Liver (tissue), 9 donors: ENCODE results near the gene EFCAB11. TPM values are rescaled to one million over a fixed set of nuclear protein-coding genes. Genes with fewer than 3 reads are reported as not detected.

Experiments used
- DNase-seq: peaks from one replicate; pipeline ENCODE4 v3.0.0-alpha.2; 2017; ENCODE audit warnings: low spot score
- H3K27ac ChIP-seq, 2 donors: one replicate each; pipeline ENCODE4 v1.7.0; 2013; ENCODE audit warnings: inconsistent platforms in 2 of 2, low read length in 2 of 2, control low read depth in 1 of 2, low read depth in 1 of 2, mild to moderate bottlenecking in 1 of 2
- H3K27me3 ChIP-seq, 4 donors: one replicate each; pipeline versions ENCODE4 v1.6.1 to v1.7.0; 2013; ENCODE audit warnings: low read length in 3 of 4, inconsistent platforms in 1 of 4, mild to moderate bottlenecking in 1 of 4, moderate library complexity in 1 of 4; ENCODE audit not compliant: control insufficient read depth in 4 of 4, insufficient read depth in 4 of 4
- H3K36me3 ChIP-seq, 4 donors: one replicate each; pipeline versions ENCODE4 v1.6.1 to v1.7.0; 2013; ENCODE audit warnings: low read length in 3 of 4, mild to moderate bottlenecking in 3 of 4, low read depth in 1 of 4, moderate library complexity in 1 of 4; ENCODE audit not compliant: control insufficient read depth in 4 of 4, insufficient read depth in 3 of 4
- H3K4me1 ChIP-seq, 4 donors: one replicate each; pipeline versions ENCODE4 v1.6.1 to v1.7.0; 2013; ENCODE audit warnings: low read length in 3 of 4, mild to moderate bottlenecking in 3 of 4, moderate library complexity in 1 of 4; ENCODE audit not compliant: control insufficient read depth in 4 of 4, insufficient read depth in 4 of 4
- H3K4me3 ChIP-seq, 3 donors: one replicate each; pipeline versions ENCODE4 v1.6.1 to v1.7.0; 2013; ENCODE audit warnings: low read length in 3 of 3, control low read depth in 1 of 3, low read depth in 1 of 3, mild to moderate bottlenecking in 1 of 3
- H3K9ac ChIP-seq, 2 donors: one replicate each; pipeline ENCODE4 v1.7.0; 2013; ENCODE audit warnings: low read length in 2 of 2, mild to moderate bottlenecking in 2 of 2, moderate library complexity in 2 of 2, control low read depth in 1 of 2, low read depth in 1 of 2
- H3K9me3 ChIP-seq, 4 donors: one replicate each; pipeline versions ENCODE4 v1.6.1 to v1.7.0; 2013; ENCODE audit warnings: low read length in 3 of 4; ENCODE audit not compliant: control insufficient read depth in 4 of 4
- ATF3 ChIP-seq: IDR thresholded peaks from 2 replicates; pipeline ENCODE4 v1.6.1; 2016; ENCODE audit warnings: antibody characterized with exemption
- CTCF ChIP-seq: fragments of 150-350 bp; IDR thresholded peaks from 2 replicates; pipeline ENCODE4 v1.5.1; 2017; ENCODE audit warnings: improper control_type of control experiment, low read depth, low read length; ENCODE audit not compliant: missing input control
- EGR1 ChIP-seq, 2 donors: IDR thresholded peaks; 2 replicates each; pipeline ENCODE4 v1.6.1; 2016 to 2018; ENCODE audit warnings: antibody characterized with exemption in 2 of 2, low read depth in 2 of 2
- FOXA1 ChIP-seq: IDR thresholded peaks from 2 replicates; pipeline ENCODE4 v1.6.1; 2016; ENCODE audit warnings: antibody characterized with exemption
- FOXA2 ChIP-seq: IDR thresholded peaks from 2 replicates; pipeline ENCODE4 v1.6.1; 2016; ENCODE audit warnings: antibody characterized with exemption
- GABPA ChIP-seq, 2 donors: IDR thresholded peaks in 1 of 2; conservative IDR thresholded peaks in 1 of 2; 2 replicates each; pipeline ENCODE4 v1.6.1; 2016; ENCODE audit warnings: antibody characterized with exemption in 2 of 2, mild to moderate bottlenecking in 1 of 2, moderate library complexity in 1 of 2
- HNF4A ChIP-seq, 2 donors: conservative IDR thresholded peaks; 2 replicates each; pipeline ENCODE4 v1.6.1; 2016; ENCODE audit warnings: antibody characterized with exemption in 2 of 2, mild to moderate bottlenecking in 2 of 2
- HNF4G ChIP-seq: IDR thresholded peaks from 2 replicates; pipeline ENCODE4 v1.6.1; 2016; ENCODE audit warnings: antibody characterized with exemption
- JUND ChIP-seq, 2 donors: IDR thresholded peaks; 2 replicates each; pipeline ENCODE4 v1.6.1; 2016; ENCODE audit warnings: antibody characterized with exemption in 2 of 2
- MAX ChIP-seq: IDR thresholded peaks from 2 replicates; pipeline ENCODE4 v1.6.1; 2016; ENCODE audit warnings: antibody characterized with exemption
- NR2F2 ChIP-seq: IDR thresholded peaks from 2 replicates; pipeline ENCODE4 v1.6.1; 2016; ENCODE audit warnings: antibody characterized with exemption
- RAD21 ChIP-seq, 2 donors: IDR thresholded peaks; 2 replicates each; pipeline ENCODE4 v1.6.1; 2016; ENCODE audit warnings: antibody characterized with exemption in 2 of 2, mild to moderate bottlenecking in 2 of 2
- REST ChIP-seq: IDR thresholded peaks from 2 replicates; pipeline ENCODE4 v1.6.1; 2016; ENCODE audit warnings: antibody characterized with exemption, mild to moderate bottlenecking
- RXRA ChIP-seq, 2 donors: IDR thresholded peaks; 2 replicates each; pipeline ENCODE4 v1.6.1; 2017 to 2018; ENCODE audit warnings: antibody characterized with exemption in 2 of 2, mild to moderate bottlenecking in 1 of 2
- SP1 ChIP-seq: IDR thresholded peaks from 2 replicates; pipeline ENCODE4 v1.6.1; 2018; ENCODE audit warnings: antibody characterized with exemption, mild to moderate bottlenecking
- TAF1 ChIP-seq: conservative IDR thresholded peaks from 2 replicates; pipeline ENCODE4 v1.6.1; 2016; ENCODE audit warnings: antibody characterized with exemption, mild to moderate bottlenecking
- YY1 ChIP-seq: IDR thresholded peaks from 2 replicates; pipeline ENCODE4 v1.6.1; 2016; ENCODE audit warnings: antibody characterized with exemption, mild to moderate bottlenecking
- ZBTB33 ChIP-seq: IDR thresholded peaks from 2 replicates; pipeline ENCODE4 v1.6.1; 2016; ENCODE audit warnings: antibody characterized with exemption
- WGBS: extraction: QIAGEN DNeasy Blood & Tissue Kit; methylation state at CpG from one replicate; pipeline ENCODE4 v1.1.7; 2013; 5-methylcytosine and 5-hydroxymethylcytosine counted together
- polyA plus RNA-seq, 2 donors: library from polyadenylated mRNA; stranded (reverse) in 1 of 2; unstranded in 1 of 2; fragments of 200-250 nt in 1 of 2; fragments of >200 nt in 1 of 2; fragmentation: Nextera tagmentation in 1 of 2; extraction: Ambion mirVana in 1 of 2; gene quantifications; one replicate each; pipeline versions ENCODE4 v1.2.1 to v1.2.3, GENCODE V29; 2013 to 2015
- total RNA-seq, 2 donors: library from RNA; depleted of rRNA; stranded (reverse); fragments of >200 nt; gene quantifications; one replicate each; pipeline ENCODE4 v1.2.3, GENCODE V29; 2014
- donor health status: healthy.
- donor health status: healthy.
- donor health status: healthy.
- donor health status: healthy.
- donor health status: healthy.

The EFCAB11 gene
- total and polyA plus RNA-seq, 4 donors, result 2.1 to 4.7 (median 3.4) TPM

GRCh38 chr14:89986462-89987160, 32.1 kb upstream of the EFCAB11 start:
- no peak overlapping the region for H3K27ac ChIP-seq
- H3K36me3 ChIP-seq, result peaks cover 5 to 13% (median 8%) of the 10 kb centered on the region in 4 donors
- H3K4me3 ChIP-seq, result no peak overlapping the region
- H3K27me3 ChIP-seq, result no peaks in the 10 kb centered on the region
- WGBS, result 95% methylated on average over 5 of the region's 5 CpGs
- H3K9me3 ChIP-seq, result no peaks in the 10 kb centered on the region
- H3K4me1 ChIP-seq, result peaks cover 0 to 16% (median 11%) of the 10 kb centered on the region in 4 donors
- no peak overlapping the region for H3K9ac ChIP-seq
- no peak for DNase-seq
- TF ChIP-seq FOXA1, result no peak
- TF ChIP-seq GABPA (IDR thresholded peaks at IDR 0.05 in 1 of 2, conservative IDR thresholded peaks at IDR 0.05 in 1 of 2), result no peak
- no peak for TF ChIP-seq ZBTB33
- no peak for TF ChIP-seq NR2F2
- no peak for TF ChIP-seq HNF4G

- Histone ChIP-seq H3K4me3 (no peak overlapping the region), H3K27me3 (no peaks in the 10 kb centered on the region), H3K9ac (no peak overlapping the region), H3K27ac (no peak overlapping the region), H3K9me3 (no peaks in the 10 kb centered on the region), H3K36me3 (peaks cover 5 to 15% (median 9%) of the 10 kb centered on the region in 4 donors), H3K4me1 (no peaks in the 10 kb centered on the region)
- TF ChIP-seq ATF3, result no peak
- TF ChIP-seq FOXA1, result no peak
- no peak for TF ChIP-seq HNF4A (conservative IDR thresholded peaks at IDR 0.05)
- no peak for TF ChIP-seq TAF1
- no peak for TF ChIP-seq HNF4G
- no peak for TF ChIP-seq JUND (IDR thresholded peaks at IDR 0.05)
- TF ChIP-seq EGR1 (IDR thresholded peaks at IDR 0.05; ENCODE audit: low read depth in 2 of 2), result no peak
- TF ChIP-seq MAX, result no peak
- TF ChIP-seq SP1, result no peak
- TF ChIP-seq FOXA2, result no peak
- no peak for TF ChIP-seq RAD21 (IDR thresholded peaks at IDR 0.05)
- no peak for TF ChIP-seq CTCF
- no peak for TF ChIP-seq REST
- no peak for TF ChIP-seq NR2F2
- TF ChIP-seq ZBTB33, result no peak
- TF ChIP-seq GABPA (IDR thresholded peaks at IDR 0.05 in 1 of 2, conservative IDR thresholded peaks at IDR 0.05 in 1 of 2), result no peak
- TF ChIP-seq RXRA (IDR thresholded peaks at IDR 0.05), result no peak
- TF ChIP-seq YY1, result no peak
- WGBS, result 98% methylated on average over 2 of the region's 2 CpGs
- no peak for DNase-seq
These were observed 28.8 kb upstream of the EFCAB11 start for GRCh38 chr14:89983375-89983774.
